HUES48 (cell line): ENCODE data around the gene RBMS1.
"Not testable (repeated sequence)": the region's sequence is repeated elsewhere in the genome, so short reads cannot be mapped to it uniquely, and the experiment has no call there.

Source experiments
- H3K27ac ChIP-seq: one replicate; pipeline ENCODE4 v1.7.0; 2013; ENCODE audit warnings: low read depth, low read length, inconsistent platforms
- H3K27me3 ChIP-seq: 2 replicates; pipeline ENCODE4 v1.6.1; 2013; ENCODE audit warnings: mild to moderate bottlenecking, low read length; ENCODE audit not compliant: control insufficient read depth, insufficient read depth
- H3K36me3 ChIP-seq: 2 replicates; pipeline ENCODE4 v1.6.1; 2013; ENCODE audit warnings: low read length; ENCODE audit not compliant: control insufficient read depth, insufficient read depth
- H3K4me1 ChIP-seq: 2 replicates; pipeline ENCODE4 v1.6.1; 2013; ENCODE audit warnings: mild to moderate bottlenecking, low read length; ENCODE audit not compliant: control insufficient read depth, insufficient read depth
- H3K4me3 ChIP-seq: 2 replicates; pipeline ENCODE4 v1.5.1; 2013; ENCODE audit warnings: mild to moderate bottlenecking, low read depth, low read length
- H3K9ac ChIP-seq: 2 replicates; pipeline ENCODE4 v1.6.1; 2013; ENCODE audit warnings: mild to moderate bottlenecking, low read depth, low read length, moderate library complexity
- H3K9me3 ChIP-seq: 2 replicates; pipeline ENCODE4 v1.6.1; 2013; ENCODE audit warnings: low read length; ENCODE audit not compliant: control insufficient read depth, insufficient read depth

Gene RBMS1

DNA sequence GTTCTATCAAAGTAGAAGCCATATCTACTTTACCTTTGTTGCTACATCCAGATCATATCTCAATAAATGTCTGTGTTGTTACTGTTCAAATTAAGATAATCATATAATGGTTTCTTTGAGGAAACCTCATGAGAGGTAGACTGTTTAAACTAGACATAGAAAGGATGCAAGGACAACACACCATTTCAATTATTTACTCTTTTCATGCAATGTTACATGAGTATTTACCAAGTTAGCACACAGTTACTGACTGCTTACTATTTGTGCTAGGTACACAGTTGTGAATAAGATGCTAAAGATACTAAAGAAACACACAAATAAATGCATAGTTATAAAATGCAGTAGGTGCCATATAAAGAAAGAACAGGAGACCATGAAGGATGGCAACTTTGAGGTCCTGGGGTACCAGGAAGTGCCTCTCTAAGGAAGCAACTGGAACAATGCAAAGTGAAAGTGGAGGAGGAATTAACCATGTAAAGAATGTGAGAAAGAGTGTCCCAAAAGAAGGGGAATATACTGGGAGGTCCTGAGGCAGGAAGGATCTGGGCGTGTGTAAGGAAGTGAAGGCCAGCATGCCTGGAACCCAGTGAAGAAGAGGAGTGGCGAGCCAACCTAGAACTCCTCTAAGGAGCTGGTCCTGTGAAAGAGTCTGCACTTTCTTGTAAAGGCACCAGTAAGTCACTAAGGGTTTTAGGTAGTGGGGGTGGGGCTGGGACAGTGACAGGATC lies 39.4 kb downstream of the RBMS1 start:
- H3K27me3 ChIP-seq = no peaks in the 10 kb centered on the region
- H3K4me1 ChIP-seq = peaks cover 4% of the 10 kb centered on the region; the same call in 1 of the 2 replicates
- no peak overlapping the region for H3K27ac ChIP-seq
- no peaks in the 10 kb centered on the region for H3K36me3 ChIP-seq
- no peak overlapping the region for H3K4me3 ChIP-seq
- no peak overlapping the region for H3K9ac ChIP-seq
- H3K9me3 ChIP-seq = no peaks in the 10 kb centered on the region; the same call in 1 of the 2 replicates

DNA sequence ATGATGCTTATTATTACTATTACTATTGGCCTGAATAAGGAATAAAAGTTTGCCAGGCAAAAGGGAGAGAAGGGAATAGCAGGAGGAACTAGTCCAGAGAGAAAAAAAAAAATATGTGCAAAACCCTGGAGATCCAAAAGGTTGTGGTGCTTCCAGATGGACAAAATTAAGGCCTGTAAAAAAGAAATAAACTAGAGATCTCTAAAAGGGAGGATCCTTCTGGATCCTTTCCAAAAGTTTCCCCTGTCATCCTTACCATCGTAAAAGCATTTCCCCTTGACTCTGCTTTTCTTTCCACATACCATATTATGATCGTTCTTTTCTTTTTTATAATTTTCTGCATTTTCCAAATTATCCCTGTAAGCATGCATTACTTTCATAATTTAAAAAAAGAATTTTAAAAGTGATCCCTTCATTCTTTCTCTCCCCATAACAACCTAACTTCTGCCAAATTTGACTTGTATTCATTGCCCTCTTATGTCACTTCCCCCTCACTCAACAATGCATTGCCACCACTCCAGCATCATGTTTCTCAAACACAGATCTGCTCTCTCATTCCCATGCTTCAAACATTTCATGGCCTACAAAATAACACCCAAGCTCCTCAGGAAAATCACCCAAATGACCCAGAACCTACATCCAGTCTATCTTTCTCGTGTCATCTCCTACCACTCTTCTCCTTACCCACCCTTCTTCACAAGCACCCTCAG lies 40.3 kb downstream of the RBMS1 start:
- Histone ChIP-seq H3K9ac (no peak overlapping the region), H3K36me3 (no peaks in the 10 kb centered on the region), H3K27me3 (no peaks in the 10 kb centered on the region), H3K27ac (no peak overlapping the region), H3K4me3 (no peak overlapping the region), H3K4me1 (peaks cover 4% of the 10 kb centered on the region; the same call in 1 of the 2 replicates), H3K9me3 (no peaks in the 10 kb centered on the region; the same call in 1 of the 2 replicates)

DNA sequence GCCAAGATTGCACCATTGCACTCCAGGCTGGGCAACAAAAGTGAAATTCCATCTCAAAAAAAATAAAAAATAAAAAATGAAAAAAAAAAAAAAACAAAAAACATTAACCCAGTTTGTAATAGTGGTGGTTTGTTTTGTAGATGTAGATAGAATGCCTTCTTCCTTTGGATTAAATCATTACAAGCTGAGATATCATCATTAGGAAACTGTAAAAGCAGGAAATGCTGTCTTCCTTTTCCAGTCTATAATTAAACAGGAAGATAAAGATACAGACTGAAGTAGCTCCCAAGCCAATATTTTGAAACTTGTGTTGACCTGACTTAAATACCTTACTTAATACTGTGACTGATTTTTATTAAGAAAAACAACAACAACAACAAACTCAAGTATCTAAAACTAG lies 43.1 kb downstream of the RBMS1 start:
- H3K9ac ChIP-seq = no peak overlapping the region
- 0 out of 2 replicates have a peak, but pooled peaks cover 3% of the 10 kb centered on the region for H3K36me3 ChIP-seq
- H3K27ac ChIP-seq = no peak overlapping the region
- H3K4me3 ChIP-seq = no peak overlapping the region
- peaks cover 4% of the 10 kb centered on the region; the same call in 1 of the 2 replicates for H3K4me1 ChIP-seq
- H3K9me3 ChIP-seq = peaks cover 4% of the 10 kb centered on the region; the same call in 1 of the 2 replicates
- no peaks in the 10 kb centered on the region for H3K27me3 ChIP-seq

DNA sequence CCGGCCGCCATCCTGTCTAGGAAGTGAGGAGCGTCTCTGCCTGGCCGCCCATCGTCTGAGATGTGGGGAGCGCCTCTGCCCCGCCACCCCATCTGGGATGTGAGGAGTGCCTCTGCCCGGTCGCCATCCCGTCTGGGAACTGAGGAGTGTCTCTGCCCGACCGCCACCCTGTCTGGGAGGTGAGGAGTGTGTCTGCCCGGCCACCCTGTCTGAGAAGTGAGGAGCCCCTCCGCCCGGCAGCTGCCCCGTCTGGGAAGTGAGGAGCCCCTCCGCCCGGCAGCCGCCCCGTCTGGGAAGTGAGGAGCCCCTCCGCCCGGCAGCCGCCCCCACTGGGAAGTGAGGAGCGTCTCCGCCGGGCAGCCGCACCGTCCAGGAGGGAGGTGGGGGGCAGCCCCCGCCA lies 44.8 kb downstream of the RBMS1 start:
- H3K9ac ChIP-seq, H3K9me3 ChIP-seq, H3K27me3 ChIP-seq, H3K36me3 ChIP-seq, H3K4me3 ChIP-seq, H3K27ac ChIP-seq, H3K4me1 ChIP-seq: not testable (repeated sequence)

DNA sequence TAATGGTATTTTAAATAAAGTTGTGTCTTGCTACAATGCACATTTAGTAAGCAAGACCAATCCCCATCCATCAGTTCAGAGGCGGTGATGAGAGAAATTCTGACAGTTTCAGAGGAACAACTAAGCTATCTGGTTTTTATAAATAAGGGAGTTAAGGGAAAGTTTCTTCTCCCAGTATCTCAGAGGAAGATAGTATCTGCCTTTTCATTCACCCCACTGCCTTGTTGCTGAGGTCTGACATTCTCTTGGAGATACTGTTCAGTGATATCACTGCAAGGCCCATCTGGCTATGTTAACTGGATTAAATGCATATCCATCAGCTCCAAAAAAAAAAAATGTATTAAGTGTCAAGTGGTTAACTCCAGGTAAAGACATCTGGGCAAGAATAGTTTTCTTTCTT lies 47.9 kb downstream of the RBMS1 start:
- Histone ChIP-seq H3K4me3 (no peak overlapping the region), H3K9me3 (peaks cover 4% of the 10 kb centered on the region), H3K4me1 (no peaks in the 10 kb centered on the region), H3K36me3 (0 out of 2 replicates have a peak, but pooled peaks cover 3% of the 10 kb centered on the region), H3K9ac (no peak overlapping the region), H3K27ac (no peak overlapping the region), H3K27me3 (no peaks in the 10 kb centered on the region)

DNA sequence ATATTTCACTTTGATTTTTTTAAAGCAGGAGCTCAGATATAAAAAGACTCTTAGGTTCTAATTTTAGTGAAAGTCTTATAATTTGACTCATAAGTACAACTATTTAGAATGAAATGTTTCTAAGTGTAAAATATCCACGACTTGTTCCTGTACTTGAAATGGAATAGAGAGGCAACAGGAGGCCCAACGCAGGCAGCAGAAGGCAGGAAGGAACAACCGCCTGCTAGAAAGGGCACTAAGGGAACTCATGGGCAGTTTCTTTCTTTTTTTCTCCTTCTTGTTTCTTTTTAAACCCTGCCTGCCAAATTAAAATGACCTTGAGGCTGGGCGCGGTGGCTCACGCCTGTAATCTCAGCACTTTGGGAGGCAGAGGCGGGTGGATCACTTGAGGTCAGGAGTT lies 51.0 kb downstream of the RBMS1 start:
- H3K4me1 ChIP-seq = no peaks in the 10 kb centered on the region
- H3K27ac ChIP-seq = no peak overlapping the region
- 0 out of 2 replicates have a peak, but pooled peaks cover 2% of the 10 kb centered on the region for H3K36me3 ChIP-seq
- H3K9me3 ChIP-seq = peaks cover 2% of the 10 kb centered on the region; the same call in 1 of the 2 replicates
- H3K4me3 ChIP-seq = no peak overlapping the region
- no peaks in the 10 kb centered on the region for H3K27me3 ChIP-seq
- H3K9ac ChIP-seq = no peak overlapping the region

DNA sequence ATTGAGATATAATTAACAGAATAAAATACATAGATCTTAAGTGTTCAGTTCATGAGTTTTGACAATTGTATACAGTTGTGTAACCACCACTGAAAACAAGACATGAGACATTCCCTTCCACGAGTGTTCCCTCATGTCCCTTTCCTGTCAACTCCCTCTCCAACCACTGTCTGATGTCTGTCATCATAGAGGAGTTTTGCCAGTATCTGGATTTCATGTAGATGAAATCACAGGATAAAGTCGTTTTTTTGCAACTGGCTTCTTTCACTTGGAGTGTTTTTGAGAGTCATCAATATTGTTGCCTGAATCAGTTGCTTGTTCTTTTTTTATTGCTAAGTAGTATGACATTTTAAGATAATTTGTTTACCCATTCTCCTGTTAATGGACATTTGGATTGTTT lies 52.7 kb downstream of the RBMS1 start:
- Histone ChIP-seq H3K9ac (no peak overlapping the region), H3K27me3 (no peaks in the 10 kb centered on the region), H3K9me3 (no peaks in the 10 kb centered on the region; the same call in 1 of the 2 replicates), H3K4me1 (no peaks in the 10 kb centered on the region), H3K4me3 (no peak overlapping the region), H3K36me3 (no peaks in the 10 kb centered on the region), H3K27ac (no peak overlapping the region)

DNA sequence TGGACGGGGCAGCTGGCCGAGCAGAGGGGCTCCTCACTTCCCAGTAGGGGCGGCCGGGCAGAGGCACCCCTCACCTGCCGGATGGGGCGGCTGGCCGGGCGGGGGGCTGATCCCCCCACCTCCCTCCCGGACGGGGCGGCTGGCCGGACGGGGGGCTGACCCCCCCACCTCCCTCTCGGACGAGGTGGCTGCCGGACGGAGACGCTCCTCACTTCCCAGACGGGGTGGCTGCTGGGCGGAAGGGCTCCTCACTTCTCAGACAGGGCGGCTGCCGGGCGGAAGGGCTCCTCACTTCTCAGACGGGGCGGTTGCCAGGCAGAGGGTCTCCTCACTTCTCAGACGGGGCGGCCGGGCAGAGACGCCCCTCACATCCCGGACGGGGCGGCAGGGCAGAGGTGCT lies 54.6 kb downstream of the RBMS1 start:
- not testable (repeated sequence) for H3K4me1 ChIP-seq, H3K9me3 ChIP-seq, H3K4me3 ChIP-seq, H3K36me3 ChIP-seq, H3K27me3 ChIP-seq, H3K9ac ChIP-seq, H3K27ac ChIP-seq

DNA sequence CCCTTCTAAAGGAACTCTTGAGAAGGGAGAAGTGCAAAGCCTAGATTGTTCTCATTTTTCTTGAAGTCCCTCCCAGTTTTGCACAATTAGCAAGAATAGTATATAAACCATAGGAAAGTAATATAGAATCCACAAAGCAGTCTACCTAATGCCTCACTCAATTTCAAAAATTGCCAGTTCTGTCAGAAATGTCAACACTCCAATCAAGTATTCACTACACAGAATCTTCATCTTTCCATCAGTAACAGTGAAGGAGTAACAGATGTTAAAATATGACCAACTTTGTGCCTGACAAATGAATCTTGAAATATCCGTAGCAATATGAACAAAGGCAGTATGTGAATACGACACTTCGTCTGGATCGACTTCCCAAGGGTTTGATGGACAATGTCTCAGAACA lies 56.3 kb downstream of the RBMS1 start:
- no peaks in the 10 kb centered on the region for H3K27me3 ChIP-seq
- H3K36me3 ChIP-seq = no peaks in the 10 kb centered on the region
- no peak overlapping the region for H3K27ac ChIP-seq
- H3K4me3 ChIP-seq = no peak overlapping the region
- H3K9ac ChIP-seq = no peak overlapping the region
- 0 out of 2 replicates have a peak, but pooled peaks cover 4% of the 10 kb centered on the region for H3K4me1 ChIP-seq
- H3K9me3 ChIP-seq = no peaks in the 10 kb centered on the region; the same call in 1 of the 2 replicates

DNA sequence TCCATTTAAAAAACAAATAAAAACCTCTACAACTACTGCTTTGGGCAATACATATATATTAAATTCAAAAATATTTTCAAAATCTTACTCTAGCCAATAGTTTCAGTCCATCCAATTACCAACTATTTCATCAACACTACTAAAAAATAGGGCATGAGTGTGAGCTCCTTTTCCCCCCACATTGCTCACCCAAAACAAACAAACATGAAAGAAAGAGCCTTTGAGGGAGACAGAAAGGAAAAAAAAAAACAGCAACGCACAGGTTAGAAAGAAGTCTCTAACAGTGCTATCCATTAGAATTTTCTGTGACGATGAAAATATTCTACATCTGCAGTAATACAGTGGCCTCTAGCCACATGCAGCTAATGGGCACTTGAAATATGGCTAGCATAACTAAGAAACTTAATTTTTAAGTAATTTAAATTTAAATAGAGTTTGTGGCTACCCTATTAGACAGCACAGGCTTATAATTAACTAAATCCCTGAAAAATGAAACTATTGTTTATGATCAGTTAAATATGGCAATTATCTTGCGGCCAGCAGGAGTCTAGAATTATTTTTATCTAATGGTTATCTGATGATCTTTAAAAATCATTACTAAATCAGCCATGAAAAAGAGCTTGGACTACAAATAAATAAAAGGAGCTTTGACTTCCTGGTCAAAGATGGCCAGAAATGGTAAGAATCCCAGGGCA lies 59.2 kb downstream of the RBMS1 start:
- Histone ChIP-seq H3K27ac (no peak overlapping the region), H3K4me3 (no peak overlapping the region), H3K27me3 (no peaks in the 10 kb centered on the region), H3K4me1 (0 out of 2 replicates have a peak, but pooled peaks cover 4% of the 10 kb centered on the region), H3K9me3 (no peaks in the 10 kb centered on the region), H3K9ac (no peak overlapping the region), H3K36me3 (no peaks in the 10 kb centered on the region)
